GM18526 (cell line): ENCODE results near the gene AGMO.

Experiments
- POLR2A ChIP-seq: IDR thresholded peaks from 3 replicates; pipeline ENCODE4 v1.6.1; 2011; ENCODE audit not compliant: insufficient read length; ENCODE audit errors: extremely low read depth

AGMO gene

GRCh38 chr7:15527648-15528047 is 34.2 kb downstream of the AGMO start:
- TF ChIP-seq POLR2A, result no peak

- TF ChIP-seq POLR2A, result no peak
These were observed 36.1 kb downstream of the AGMO start for GRCh38 chr7:15525652-15526263.

GRCh38 chr7:15524077-15524476 is 37.7 kb downstream of the AGMO start:
- TF ChIP-seq POLR2A, result no peak

- TF ChIP-seq POLR2A, result no peak
These were observed 46.6 kb downstream of the AGMO start for GRCh38 chr7:15515252-15515651.

GRCh38 chr7:15508258-15508657 is 53.6 kb downstream of the AGMO start:
- no peak for TF ChIP-seq POLR2A

- TF ChIP-seq POLR2A, result no peak
These were observed 54.1 kb downstream of the AGMO start for GRCh38 chr7:15507708-15508107.

GRCh38 chr7:15507171-15507570 is 54.6 kb downstream of the AGMO start:
- TF ChIP-seq POLR2A, result no peak

- TF ChIP-seq POLR2A, result no peak
These were observed 56.1 kb downstream of the AGMO start for GRCh38 chr7:15505761-15506160.

GRCh38 chr7:15504351-15504750 is 57.5 kb downstream of the AGMO start:
- no peak for TF ChIP-seq POLR2A

- TF ChIP-seq POLR2A, result no peak
These were observed 58.1 kb downstream of the AGMO start for GRCh38 chr7:15503603-15504290.

- TF ChIP-seq POLR2A, result no peak
These were observed 63.4 kb downstream of the AGMO start for GRCh38 chr7:15498465-15498864.

- TF ChIP-seq POLR2A, result no peak
These were observed 66.6 kb downstream of the AGMO start for GRCh38 chr7:15495170-15495569.

- no peak for TF ChIP-seq POLR2A
These were observed 67.1 kb downstream of the AGMO start for GRCh38 chr7:15494711-15495110.

- no peak for TF ChIP-seq POLR2A
These were observed 70.5 kb downstream of the AGMO start for GRCh38 chr7:15491361-15491760.

- no peak for TF ChIP-seq POLR2A
These were observed 71.5 kb downstream of the AGMO start for GRCh38 chr7:15490291-15490690.

- no peak for TF ChIP-seq POLR2A
These were observed 72.0 kb downstream of the AGMO start for GRCh38 chr7:15489861-15490260.

- no peak for TF ChIP-seq POLR2A
These were observed 72.4 kb downstream of the AGMO start for GRCh38 chr7:15489383-15489782.
